Upper lobe of left lung (tissue), 4 donors: Measurements from ENCODE around the gene TCF7L1.
"Not testable (repeated sequence)": the region's sequence is repeated elsewhere in the genome, so short reads cannot be mapped to it uniquely, and the experiment has no call there.

ENCODE experiments used
- POLR2A ChIP-seq, 4 donors: fragments of 450-650 bp; IDR thresholded peaks; one replicate each; pipeline ENCODE4 v1.5.1; 2016 to 2017; ENCODE audit warnings: antibody characterized with exemption in 4 of 4, mild to moderate bottlenecking in 2 of 4
- POLR2AphosphoS5 ChIP-seq, 2 donors: sonication (generic); formaldehyde crosslinking; IDR thresholded peaks; one replicate each; pipeline ENCODE4 v1.5.1; 2017; ENCODE audit warnings: antibody characterized with exemption in 2 of 2
- TF ChIP-seq, protein P1 (sequence below), 6 experiments: fragments of 450-650 bp in 4 of 6; fragments of 200-600 bp in 2 of 6; sonication (generic) in 2 of 6; IDR thresholded peaks; one replicate each; pipeline ENCODE4 v1.5.1; 2016 to 2019; ENCODE audit warnings: antibody characterized with exemption in 6 of 6

GRCh38 chr2:85333877-85334276 is 200.7 kb downstream of the TCF7L1 start:
- not testable (repeated sequence) for TF ChIP-seq POLR2A, POLR2AphosphoS5 (IDR thresholded peaks at IDR 0.05)
- TF ChIP-seq, protein P1, sequence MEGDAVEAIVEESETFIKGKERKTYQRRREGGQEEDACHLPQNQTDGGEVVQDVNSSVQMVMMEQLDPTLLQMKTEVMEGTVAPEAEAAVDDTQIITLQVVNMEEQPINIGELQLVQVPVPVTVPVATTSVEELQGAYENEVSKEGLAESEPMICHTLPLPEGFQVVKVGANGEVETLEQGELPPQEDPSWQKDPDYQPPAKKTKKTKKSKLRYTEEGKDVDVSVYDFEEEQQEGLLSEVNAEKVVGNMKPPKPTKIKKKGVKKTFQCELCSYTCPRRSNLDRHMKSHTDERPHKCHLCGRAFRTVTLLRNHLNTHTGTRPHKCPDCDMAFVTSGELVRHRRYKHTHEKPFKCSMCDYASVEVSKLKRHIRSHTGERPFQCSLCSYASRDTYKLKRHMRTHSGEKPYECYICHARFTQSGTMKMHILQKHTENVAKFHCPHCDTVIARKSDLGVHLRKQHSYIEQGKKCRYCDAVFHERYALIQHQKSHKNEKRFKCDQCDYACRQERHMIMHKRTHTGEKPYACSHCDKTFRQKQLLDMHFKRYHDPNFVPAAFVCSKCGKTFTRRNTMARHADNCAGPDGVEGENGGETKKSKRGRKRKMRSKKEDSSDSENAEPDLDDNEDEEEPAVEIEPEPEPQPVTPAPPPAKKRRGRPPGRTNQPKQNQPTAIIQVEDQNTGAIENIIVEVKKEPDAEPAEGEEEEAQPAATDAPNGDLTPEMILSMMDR (IDR thresholded peaks at IDR 0.05), result not testable (repeated sequence)
